Measurements from ENCODE around the gene UGT1A8.

DNA sequence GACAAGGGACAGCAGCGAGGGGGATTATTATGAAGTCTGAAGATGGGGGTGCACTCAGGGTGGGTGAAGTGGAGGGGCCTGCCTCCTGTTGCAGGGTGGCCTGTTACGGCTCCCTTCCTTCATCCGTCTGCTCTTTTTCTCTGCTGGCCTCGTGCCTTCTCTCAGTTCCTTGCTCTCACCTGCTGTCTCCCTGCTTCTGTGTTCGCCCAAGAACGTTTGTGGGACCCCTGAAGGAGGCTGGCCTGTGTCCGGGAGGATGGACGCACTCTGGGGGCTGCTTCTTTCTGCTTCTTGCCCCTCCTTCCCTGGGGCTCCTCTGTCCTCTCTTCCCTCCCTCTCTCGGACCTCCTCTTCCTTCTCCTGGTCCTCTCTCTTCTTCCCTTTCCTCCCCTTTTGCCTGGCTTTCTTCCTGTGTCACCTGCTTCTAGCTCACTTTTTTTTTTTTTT, 174.5 kb downstream of the UGT1A8 start:
- no peak for TF ChIP-seq YY1 (IDR thresholded peaks at IDR 0.05; ENCODE audit: insufficient read depth, insufficient read length)
- TF ChIP-seq SUZ12 (IDR thresholded peaks at IDR 0.05; ENCODE audit: extremely low read depth, insufficient read depth, insufficient read length), result no peak
- TF ChIP-seq ZNF274 (IDR thresholded peaks at IDR 0.05; ENCODE audit: low read depth, low read length), result no peak

All from NT2/D1 (cell line).